Measurements from ENCODE around the gene CLCN3.

The CLCN3 gene

DNA sequence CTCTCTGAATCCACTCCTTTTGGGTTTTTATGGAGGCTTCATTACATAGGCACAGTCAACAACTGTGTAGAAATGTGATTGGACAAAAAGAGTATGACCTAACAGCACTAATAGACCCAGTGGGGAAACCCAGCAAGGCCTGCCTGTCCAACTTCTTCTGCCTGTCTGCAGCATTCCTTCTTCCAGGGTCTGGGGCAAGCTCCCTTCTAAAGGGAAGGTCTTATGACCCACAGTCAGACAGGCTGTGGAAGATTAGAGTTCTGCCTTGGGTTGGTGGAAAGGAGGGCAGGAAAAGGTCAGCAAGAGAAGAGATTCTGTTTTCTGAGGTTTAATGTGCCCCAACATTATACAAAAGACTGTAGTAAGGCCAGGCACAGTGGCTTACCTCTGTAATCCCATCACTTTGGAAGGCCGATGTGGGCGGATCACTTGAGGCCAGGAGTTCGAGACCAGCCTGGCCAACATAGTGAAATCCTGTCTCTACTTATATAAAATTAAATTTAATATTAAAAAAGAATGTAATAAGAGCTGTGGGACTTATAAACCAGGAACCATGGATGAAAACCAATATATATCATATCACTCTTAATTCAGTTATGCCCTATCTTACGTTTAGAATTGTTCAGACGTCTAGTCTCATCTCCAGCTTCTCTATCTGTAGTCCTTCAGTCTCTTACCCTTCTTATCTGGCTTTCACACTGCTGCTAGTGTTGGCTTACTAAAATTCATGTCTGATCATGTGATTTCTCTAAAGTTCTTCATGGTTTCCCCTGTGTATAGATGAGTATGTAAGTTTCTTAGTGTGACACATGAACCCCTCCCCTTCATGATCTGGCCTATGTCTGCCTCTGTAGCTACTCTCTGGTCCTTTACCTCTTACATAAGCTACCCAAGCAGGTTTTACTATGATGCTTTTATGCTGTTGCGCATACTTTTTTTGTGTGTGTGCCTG, 6.2 kb downstream of the CLCN3 start:
- H3K4me3 Mint-ChIP-seq = peak overlapping the region in 1 of 2 donors; percentile 9
- H3K4me1 Mint-ChIP-seq = peaks cover 53% of the 10 kb centered on the region
- DNase-seq (no peak), ATAC-seq (peak; percentile 87)
- H3K27me3 Mint-ChIP-seq = no peaks in the 10 kb centered on the region
- peak overlapping the region; percentile 69 to 85 for H3K27ac Mint-ChIP-seq
- H3K9me3 Mint-ChIP-seq = no peaks in the 10 kb centered on the region

GRCh38 chr4:169627307-169627706, 6.9 kb downstream of the CLCN3 start:
- Mint-ChIP-seq H3K4me1 (peaks cover 55% of the 10 kb centered on the region), H3K9me3 (no peaks in the 10 kb centered on the region), H3K27ac (peak overlapping the region in 1 of 2 donors; percentile 27), H3K4me3 (no peak overlapping the region), H3K27me3 (no peaks in the 10 kb centered on the region)
- DNase-seq (no peak), ATAC-seq (no peak)

DNA sequence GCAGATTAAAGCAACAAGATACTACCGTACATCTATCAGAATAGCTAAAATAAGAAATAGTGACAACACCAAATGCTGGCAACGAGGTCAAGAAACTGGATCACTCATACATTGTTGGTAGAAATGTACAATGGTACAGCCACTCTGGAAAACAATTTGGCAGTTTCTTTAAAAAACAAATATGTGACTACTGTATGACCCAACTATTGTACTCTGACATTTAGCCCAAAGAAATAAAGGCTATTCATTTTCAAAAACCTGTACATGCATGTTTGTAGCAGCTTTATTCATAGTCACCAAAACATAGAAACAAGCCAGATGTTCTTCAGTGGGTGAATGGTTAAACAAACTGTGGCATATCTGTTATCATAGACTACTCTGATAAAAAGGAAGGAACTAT, 8.2 kb downstream of the CLCN3 start:
- no peak overlapping the region for H3K4me3 Mint-ChIP-seq
- peaks cover 42% of the 10 kb centered on the region for H3K4me1 Mint-ChIP-seq
- no peak for DNase-seq
- H3K27ac Mint-ChIP-seq = no peak overlapping the region
- no peaks in the 10 kb centered on the region for H3K9me3 Mint-ChIP-seq
- no peak for ATAC-seq
- H3K27me3 Mint-ChIP-seq = no peaks in the 10 kb centered on the region

DNA sequence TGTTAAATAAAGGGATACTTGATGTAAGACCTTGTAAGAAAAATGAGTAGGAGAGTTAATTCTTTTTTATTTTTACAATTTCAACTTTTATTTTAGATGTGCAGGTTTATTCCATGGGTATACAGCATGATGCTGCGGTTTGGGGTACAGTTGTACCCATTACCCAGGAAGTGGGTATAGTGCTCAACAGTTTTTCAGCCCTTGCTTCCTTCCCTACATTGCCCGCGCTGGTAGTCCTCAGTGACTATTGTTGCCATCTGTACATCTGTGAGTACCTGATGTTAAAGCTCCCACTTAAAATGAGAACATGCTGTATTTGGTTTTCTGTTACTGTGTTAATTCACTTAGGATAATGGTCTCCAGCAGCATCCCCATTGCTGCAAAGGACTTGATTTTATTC, 9.7 kb downstream of the CLCN3 start:
- no peak overlapping the region for H3K27ac Mint-ChIP-seq
- DNase-seq = no peak

GRCh38 chr4:169632896-169633295, 12.5 kb downstream of the CLCN3 start:
- peaks cover 26% of the 10 kb centered on the region for H3K4me1 Mint-ChIP-seq
- ATAC-seq (no peak), DNase-seq (no peak)
- no peak overlapping the region for H3K27ac Mint-ChIP-seq
- no peak overlapping the region for H3K4me3 Mint-ChIP-seq
- H3K27me3 Mint-ChIP-seq = no peaks in the 10 kb centered on the region
- no peaks in the 10 kb centered on the region for H3K9me3 Mint-ChIP-seq

More for the DNA sequence above, 9.7 kb downstream of the CLCN3 start:
- Mint-ChIP-seq H3K4me3 (no peak overlapping the region), H3K4me1 (peaks cover 37% of the 10 kb centered on the region), H3K9me3 (no peaks in the 10 kb centered on the region), H3K27me3 (no peaks in the 10 kb centered on the region)
- no peak for ATAC-seq

DNA sequence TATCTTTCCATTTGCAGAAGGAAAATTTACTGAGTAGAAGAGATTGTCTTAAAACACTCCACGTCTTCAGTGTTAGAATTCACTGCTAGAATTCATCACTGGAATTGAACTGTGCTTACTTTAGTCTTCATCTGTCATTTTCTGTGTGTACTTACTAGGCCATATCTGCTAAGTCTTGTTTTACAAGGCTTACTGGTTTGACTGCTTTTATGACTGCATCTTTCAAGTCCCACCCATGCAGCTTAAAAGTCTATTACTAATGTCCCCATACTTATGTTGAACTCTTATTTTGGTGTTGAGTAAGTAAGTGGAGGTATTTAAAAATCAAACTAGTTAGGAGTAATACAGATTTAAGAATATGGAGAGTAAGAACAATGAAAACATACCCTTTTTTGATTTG, 14.6 kb downstream of the CLCN3 start:
- Mint-ChIP-seq H3K27me3 (no peaks in the 10 kb centered on the region), H3K4me1 (peaks cover 30% of the 10 kb centered on the region), H3K4me3 (no peak overlapping the region), H3K27ac (no peak overlapping the region), H3K9me3 (no peaks in the 10 kb centered on the region)
- no peak for ATAC-seq
- no peak for DNase-seq

GRCh38 chr4:169640261-169640870, 20.0 kb downstream of the CLCN3 start:
- H3K27ac Mint-ChIP-seq = no peak overlapping the region
- H3K4me3 Mint-ChIP-seq = no peak overlapping the region
- H3K4me1 Mint-ChIP-seq = peaks cover 17% of the 10 kb centered on the region
- no peaks in the 10 kb centered on the region for H3K27me3 Mint-ChIP-seq
- no peaks in the 10 kb centered on the region for H3K9me3 Mint-ChIP-seq
- ATAC-seq (no peak), DNase-seq (no peak)

DNA sequence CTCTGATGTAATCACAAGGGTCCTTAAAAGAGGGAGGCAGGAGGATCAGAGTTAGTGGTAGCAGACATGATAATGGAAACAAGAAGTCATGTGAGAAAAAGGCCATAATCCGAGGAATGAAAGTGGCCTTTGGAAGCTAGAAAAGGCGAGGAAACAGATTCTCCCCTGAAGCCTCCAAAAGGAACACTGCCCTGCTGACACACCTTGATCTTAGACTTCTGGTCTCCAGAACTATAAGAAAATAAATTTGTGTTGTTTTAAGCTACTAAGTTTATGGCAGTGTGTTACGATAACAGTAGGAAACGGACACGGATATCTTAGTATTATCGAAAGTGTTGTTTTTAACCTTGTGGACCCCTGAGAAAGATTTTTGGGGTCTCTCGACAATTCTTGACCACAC, 24.4 kb downstream of the CLCN3 start:
- Mint-ChIP-seq H3K9me3 (no peaks in the 10 kb centered on the region), H3K4me3 (no peak overlapping the region), H3K27ac (no peak overlapping the region), H3K4me1 (peaks cover 10% of the 10 kb centered on the region), H3K27me3 (no peaks in the 10 kb centered on the region)
- no peak for DNase-seq
- no peak for ATAC-seq

GRCh38 chr4:169645627-169646026, 25.2 kb downstream of the CLCN3 start:
- DNase-seq (no peak), ATAC-seq (no peak)
- no peaks in the 10 kb centered on the region for H3K27me3 Mint-ChIP-seq
- H3K4me3 Mint-ChIP-seq = no peak overlapping the region
- H3K9me3 Mint-ChIP-seq = no peaks in the 10 kb centered on the region
- peaks cover 12% of the 10 kb centered on the region for H3K4me1 Mint-ChIP-seq
- no peak overlapping the region for H3K27ac Mint-ChIP-seq

GRCh38 chr4:169649545-169650226, 29.3 kb downstream of the CLCN3 start:
- Mint-ChIP-seq H3K27ac (peak overlapping the region in 1 of 2 donors; percentile 52), H3K27me3 (no peaks in the 10 kb centered on the region), H3K4me3 (no peak overlapping the region), H3K4me1 (peaks cover 28% of the 10 kb centered on the region), H3K9me3 (no peaks in the 10 kb centered on the region)
- no peak for ATAC-seq
- no peak for DNase-seq

GRCh38 chr4:169650227-169650936, 30.0 kb downstream of the CLCN3 start:
- Mint-ChIP-seq H3K27me3 (no peaks in the 10 kb centered on the region), H3K9me3 (no peaks in the 10 kb centered on the region), H3K27ac (no peak overlapping the region), H3K4me1 (peaks cover 28% of the 10 kb centered on the region), H3K4me3 (no peak overlapping the region)
- DNase-seq = no peak
- ATAC-seq = no peak

GRCh38 chr4:169652535-169652934, 32.2 kb downstream of the CLCN3 start:
- Mint-ChIP-seq H3K4me3 (no peak overlapping the region), H3K4me1 (peaks cover 28% of the 10 kb centered on the region), H3K27ac (no peak overlapping the region), H3K27me3 (no peaks in the 10 kb centered on the region), H3K9me3 (no peaks in the 10 kb centered on the region)
- ATAC-seq (peak; percentile 61), DNase-seq (no peak)

DNA sequence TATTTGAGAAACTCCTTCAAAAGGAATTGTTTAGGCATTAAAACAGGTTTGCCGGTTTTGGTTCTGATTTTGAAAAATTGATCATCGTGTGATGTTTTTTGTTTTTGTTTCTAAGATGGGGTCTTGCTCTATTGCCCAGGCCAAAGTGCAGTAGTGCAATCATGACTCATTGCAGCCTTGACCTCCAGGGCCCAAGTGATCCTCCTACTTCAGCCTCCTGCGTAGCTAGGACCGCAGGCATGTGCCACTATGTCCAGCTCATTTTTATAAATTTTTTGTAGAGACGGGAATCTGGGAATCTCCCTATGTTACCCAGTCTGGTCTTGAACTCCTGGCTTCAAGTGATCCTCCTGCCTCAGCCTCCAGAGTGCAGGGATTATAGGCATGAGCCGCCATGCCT, 35.0 kb downstream of the CLCN3 start:
- ATAC-seq = no peak
- Mint-ChIP-seq H3K4me3 (no peak overlapping the region), H3K9me3 (no peaks in the 10 kb centered on the region), H3K4me1 (peaks cover 33% of the 10 kb centered on the region), H3K27me3 (no peaks in the 10 kb centered on the region), H3K27ac (no peak overlapping the region)
- no peak for DNase-seq

DNA sequence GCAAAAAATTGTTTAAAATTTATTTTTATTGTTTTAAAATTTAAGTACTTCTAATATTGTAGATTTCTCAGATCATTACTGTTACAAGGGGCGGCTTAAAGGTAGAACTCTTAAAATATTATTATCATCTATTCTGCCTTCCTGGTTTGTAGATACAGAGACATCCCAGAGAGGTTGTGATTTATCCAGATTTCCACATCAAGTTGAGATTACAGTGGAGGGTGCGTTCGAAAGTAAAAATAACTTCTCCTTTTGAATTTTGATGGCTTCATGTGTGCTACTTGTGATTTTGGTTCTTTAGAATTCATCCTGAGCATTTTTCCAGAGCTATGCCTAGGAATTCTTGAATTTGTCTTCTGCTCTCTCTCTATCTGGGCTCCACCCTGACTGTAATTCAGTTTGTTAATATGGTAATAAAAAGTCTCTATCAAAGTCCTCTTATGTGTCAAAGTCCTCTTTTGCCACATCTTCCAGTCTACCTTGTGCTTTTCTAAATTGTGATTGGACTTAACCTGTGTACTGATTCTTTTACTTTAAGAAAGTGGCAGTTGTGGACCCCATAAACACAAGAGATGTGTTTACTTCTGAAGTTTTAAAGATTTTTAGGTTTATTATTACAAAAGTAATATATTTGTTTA, 37.2 kb downstream of the CLCN3 start:
- H3K27ac Mint-ChIP-seq = no peak overlapping the region

DNA sequence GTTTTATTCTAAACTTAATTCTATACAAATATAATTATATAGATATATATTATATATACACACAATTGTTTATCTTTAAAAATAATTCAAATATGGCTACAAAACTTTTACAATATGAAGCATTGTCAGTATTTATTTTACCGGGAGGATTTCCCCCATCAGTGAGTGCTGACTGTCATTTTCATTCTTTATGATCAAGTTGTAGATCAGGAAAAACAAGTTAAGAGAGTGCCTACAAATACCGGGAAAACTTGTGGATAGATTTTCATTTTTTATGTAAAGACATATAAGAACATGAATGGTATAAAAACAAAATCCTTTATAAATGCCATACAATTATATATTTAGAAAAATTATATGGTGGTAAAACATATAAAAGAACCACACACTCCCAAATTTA, 37.8 kb downstream of the CLCN3 start:
- ATAC-seq = no peak
- Mint-ChIP-seq H3K4me3 (no peak overlapping the region), H3K9me3 (no peaks in the 10 kb centered on the region), H3K27me3 (no peaks in the 10 kb centered on the region), H3K4me1 (peaks cover 22% of the 10 kb centered on the region), H3K27ac (no peak overlapping the region)
- no peak for DNase-seq

More for the DNA sequence above, 37.2 kb downstream of the CLCN3 start:
- DNase-seq (no peak), ATAC-seq (no peak)
- peaks cover 28% of the 10 kb centered on the region for H3K4me1 Mint-ChIP-seq
- no peaks in the 10 kb centered on the region for H3K9me3 Mint-ChIP-seq
- no peaks in the 10 kb centered on the region for H3K27me3 Mint-ChIP-seq
- no peak overlapping the region for H3K4me3 Mint-ChIP-seq
